HEK293 (cell line): ENCODE data around the gene CTF1.

Experiments
- CTCF ChIA-PET: fragments of 350-600 bp; formaldehyde crosslinking; extraction: SDS; loops from one replicate; lab custom pipeline; 2021; ENCODE audit warnings: antibody characterized with exemption; lab: Yijun Ruan, JAX
- POLR2A ChIA-PET: fragments of 300-600 bp; formaldehyde crosslinking; extraction: SDS; loops from one replicate; lab custom pipeline; 2020; ENCODE audit warnings: antibody characterized with exemption, inconsistent platforms; lab: Yijun Ruan, JAX
- H3K27ac ChIP-seq: fragments of 200-500 bp; sonication (Bioruptor generic); 2 replicates; pipeline ENCODE4 v1.5.1; 2014; ENCODE audit warnings: low read depth, low read length, control low read depth, inconsistent platforms; ENCODE audit errors: extremely low read depth
- H3K36me3 ChIP-seq, 2 experiments: fragments of 200-500 bp in 1 of 2; sonication (Bioruptor generic) in 1 of 2; 1 replicate in 1 of 2; 2 replicates in 1 of 2; pipeline ENCODE4 v1.5.1; 2014 to 2017; ENCODE audit warnings: inconsistent platforms in 2 of 2, low read length in 2 of 2; ENCODE audit not compliant: control insufficient read depth in 2 of 2, insufficient read depth in 1 of 2
- H3K4me1 ChIP-seq: fragments of 200-500 bp; sonication (Bioruptor generic); 2 replicates; pipeline ENCODE4 v1.5.1; 2014; ENCODE audit warnings: mild to moderate bottlenecking, low read length, inconsistent platforms; ENCODE audit not compliant: control insufficient read depth, insufficient read depth
- H3K4me3 ChIP-seq: 2 replicates; pipeline ENCODE4 v1.5.1; 2011; ENCODE audit warnings: low read depth, mild to moderate bottlenecking, control low read depth, low read length, moderate library complexity
- H3K9me3 ChIP-seq: fragments of 200-500 bp; sonication (Bioruptor generic); 2 replicates; pipeline ENCODE4 v1.5.1; 2014; ENCODE audit warnings: low read depth, low read length, inconsistent platforms; ENCODE audit not compliant: control insufficient read depth, insufficient read depth
- EGR2 ChIP-seq: fragments of 450-650 bp; formaldehyde crosslinking; IDR thresholded peaks from 2 replicates; pipeline ENCODE4 v1.5.1; 2016; ENCODE audit warnings: low read depth, missing biosample characterization, missing genetic modification characterization
- GLIS1 ChIP-seq: fragments of 450-650 bp; formaldehyde crosslinking; IDR thresholded peaks from 2 replicates; pipeline ENCODE4 v1.5.1; 2016; ENCODE audit warnings: missing biosample characterization, missing genetic modification characterization
- GLIS2 ChIP-seq: fragments of 450-650 bp; formaldehyde crosslinking; IDR thresholded peaks from 2 replicates; pipeline ENCODE4 v1.5.1; 2016; ENCODE audit warnings: missing biosample characterization, missing genetic modification characterization
- IKZF3 ChIP-seq: fragments of 450-650 bp; IDR thresholded peaks from 2 replicates; pipeline ENCODE4 v1.5.0; 2018; ENCODE audit warnings: missing biosample characterization, mild to moderate bottlenecking, missing genetic modification characterization, moderate library complexity
- KLF1 ChIP-seq: fragments of 450-650 bp; formaldehyde crosslinking; IDR thresholded peaks from 2 replicates; pipeline ENCODE4 v1.5.1; 2016; ENCODE audit warnings: missing biosample characterization, missing genetic modification characterization
- KLF9 ChIP-seq: fragments of 450-650 bp; formaldehyde crosslinking; IDR thresholded peaks from 2 replicates; pipeline ENCODE4 v1.5.1; 2016; ENCODE audit warnings: missing biosample characterization, missing genetic modification characterization, low read depth
- PRDM2 ChIP-seq: fragments of 450-650 bp; formaldehyde crosslinking; IDR thresholded peaks from 2 replicates; pipeline ENCODE4 v1.5.1; 2016; ENCODE audit warnings: missing biosample characterization, missing genetic modification characterization, borderline replicate concordance
- ZBTB17 ChIP-seq: fragments of 450-650 bp; formaldehyde crosslinking; IDR thresholded peaks from 2 replicates; pipeline ENCODE4 v1.5.1; 2016; ENCODE audit warnings: missing biosample characterization, missing genetic modification characterization
- ZBTB6 ChIP-seq: fragments of 450-650 bp; formaldehyde crosslinking; IDR thresholded peaks from 2 replicates; pipeline ENCODE4 v1.5.1; 2017; ENCODE audit warnings: missing biosample characterization, missing genetic modification characterization
- ZBTB8A ChIP-seq: fragments of 450-650 bp; formaldehyde crosslinking; IDR thresholded peaks from 2 replicates; pipeline ENCODE4 v1.5.1; 2016; ENCODE audit warnings: missing biosample characterization, missing genetic modification characterization
- ZIC2 ChIP-seq: fragments of 450-650 bp; formaldehyde crosslinking; IDR thresholded peaks from 2 replicates; pipeline ENCODE4 v1.5.1; 2016; ENCODE audit warnings: missing biosample characterization, missing genetic modification characterization
- ZNF157 ChIP-seq: fragments of 450-650 bp; formaldehyde crosslinking; IDR thresholded peaks from 2 replicates; pipeline ENCODE4 v1.5.1; 2016; ENCODE audit warnings: missing biosample characterization, missing genetic modification characterization
- ZNF211 ChIP-seq: fragments of 450-650 bp; formaldehyde crosslinking; IDR thresholded peaks from 2 replicates; pipeline ENCODE4 v1.5.1; 2016; ENCODE audit warnings: low read depth, missing biosample characterization, missing genetic modification characterization
- ZNF26 ChIP-seq: fragments of 450-650 bp; formaldehyde crosslinking; IDR thresholded peaks from 2 replicates; pipeline ENCODE4 v1.5.1; 2016; ENCODE audit warnings: missing biosample characterization, missing genetic modification characterization
- ZNF266 ChIP-seq: fragments of 450-650 bp; formaldehyde crosslinking; IDR thresholded peaks from 2 replicates; pipeline ENCODE4 v1.5.1; 2016; ENCODE audit warnings: missing biosample characterization, missing genetic modification characterization, low read depth
- ZNF391 ChIP-seq: fragments of 450-650 bp; formaldehyde crosslinking; IDR thresholded peaks from 2 replicates; pipeline ENCODE4 v1.5.1; 2016; ENCODE audit warnings: low read depth, missing biosample characterization, missing genetic modification characterization, borderline replicate concordance
- ZNF398 ChIP-seq: fragments of 450-650 bp; formaldehyde crosslinking; IDR thresholded peaks from 2 replicates; pipeline ENCODE4 v1.5.1; 2017; ENCODE audit warnings: missing biosample characterization, missing genetic modification characterization
- ZNF404 ChIP-seq: fragments of 450-650 bp; formaldehyde crosslinking; IDR thresholded peaks from 2 replicates; pipeline ENCODE4 v1.5.1; 2017; ENCODE audit warnings: missing biosample characterization, missing genetic modification characterization
- ZNF423 ChIP-seq: fragments of 450-650 bp; formaldehyde crosslinking; IDR thresholded peaks from 2 replicates; pipeline ENCODE4 v1.5.1; 2016; ENCODE audit warnings: missing biosample characterization, missing genetic modification characterization
- ZNF426 ChIP-seq: fragments of 450-650 bp; formaldehyde crosslinking; IDR thresholded peaks from 2 replicates; pipeline ENCODE4 v1.5.1; 2017; ENCODE audit warnings: missing biosample characterization, missing genetic modification characterization, mild to moderate bottlenecking, inconsistent platforms, moderate library complexity
- ZNF548 ChIP-seq: fragments of 450-650 bp; formaldehyde crosslinking; IDR thresholded peaks from 2 replicates; pipeline ENCODE4 v1.5.1; 2016; ENCODE audit warnings: missing biosample characterization, missing genetic modification characterization
- ZNF600 ChIP-seq: fragments of 450-650 bp; formaldehyde crosslinking; IDR thresholded peaks from 2 replicates; pipeline ENCODE4 v1.5.1; 2016; ENCODE audit warnings: missing biosample characterization, missing genetic modification characterization
- ZNF624 ChIP-seq: fragments of 450-650 bp; formaldehyde crosslinking; IDR thresholded peaks from 2 replicates; pipeline ENCODE4 v1.5.1; 2017; ENCODE audit warnings: missing biosample characterization, missing genetic modification characterization
- ZNF785 ChIP-seq: fragments of 450-650 bp; formaldehyde crosslinking; IDR thresholded peaks from 2 replicates; pipeline ENCODE4 v1.5.1; 2016; ENCODE audit warnings: missing biosample characterization, missing genetic modification characterization

Gene CTF1

GRCh38 chr16:30924076-30924912, 27.9 kb downstream of the CTF1 start (continued):
- TF ChIP-seq ZNF398 (tag by site-specific recombination) = peak; percentile 49
- TF ChIP-seq EGR2 (tag by site-specific recombination) = peak; percentile 84
- peak; percentile 49 for TF ChIP-seq ZIC2 (tag by site-specific recombination)
- TF ChIP-seq IKZF3 (tag by site-specific recombination) = peak; percentile 81; the same call in 1 of the 2 replicates
- TF ChIP-seq ZNF548 = no peak
- peak; percentile 62 for TF ChIP-seq GLIS2 (tag by site-specific recombination)
- TF ChIP-seq ZNF624 = no peak
- TF ChIP-seq ZNF785 (tag by site-specific recombination) = 0 out of 2 replicates have a peak, but pooled peaks have one; percentile 45
- TF ChIP-seq KLF9 = peak; percentile 33; the same call in 1 of the 2 replicates
- peak; percentile 63 for TF ChIP-seq KLF1 (tag by site-specific recombination)
- peak; percentile 14; the same call in 1 of the 2 replicates for TF ChIP-seq GLIS1

GRCh38 chr16:30924913-30925631, 28.7 kb downstream of the CTF1 start:
- Histone ChIP-seq H3K9me3 (no peaks in the 10 kb centered on the region), H3K27ac (no peak overlapping the region; the same call in 1 of the 2 replicates), H3K4me3 (peak overlapping the region; percentile 68), H3K36me3 (peaks cover 0 to 51% of the 10 kb centered on the region in 2 experiments; a peak in 2 of 3 replicates), H3K4me1 (no peaks in the 10 kb centered on the region)
- ChIA-PET POLR2A (interaction anchor here (0.6 to 1.3 kb wide), 2 partner anchors 17 to 156 kb away, joined by 4 to 6 read pairs; no protein-coding TSS in a partner anchor), CTCF (interaction anchor here (0.6 to 1.2 kb wide), 3 partner anchors 10 to 1029 kb away, joined by 3 to 5 read pairs (median 4); no protein-coding TSS in a partner anchor)
- no peak for TF ChIP-seq ZBTB6 (tag by site-specific recombination)
- TF ChIP-seq ZNF423 (tag by site-specific recombination) = no peak
- TF ChIP-seq ZNF404 = no peak
- no peak for TF ChIP-seq PRDM2 (tag by site-specific recombination)
- TF ChIP-seq ZNF157 (tag by site-specific recombination) = no peak
- peak; percentile 57; the same call in 1 of the 2 replicates for TF ChIP-seq IKZF3 (tag by site-specific recombination)
- no peak for TF ChIP-seq ZNF426 (tag by site-specific recombination)
- TF ChIP-seq ZBTB17 (tag by site-specific recombination) = peak; percentile 79
- TF ChIP-seq ZNF391 = no peak
- TF ChIP-seq ZBTB8A (tag by site-specific recombination) = peak; percentile 38; the same call in 1 of the 2 replicates
- no peak for TF ChIP-seq ZNF211 (tag by site-specific recombination)
- TF ChIP-seq ZNF266 (tag by site-specific recombination) = no peak
- no peak for TF ChIP-seq ZNF26 (tag by site-specific recombination)
- TF ChIP-seq ZNF600 (tag by site-specific recombination) = peak; percentile 98
